H1 (cell line): ENCODE measurements around the gene ARID4A. TPM values are rescaled to one million over a fixed set of nuclear protein-coding genes. Genes with fewer than 3 reads are reported as not detected.

ENCODE experiments used
- CTCF ChIA-PET: fragments of 300-600 bp; sonication (Branson Sonifier 250); formaldehyde crosslinking; loops from one replicate; lab custom pipeline; 2021; ENCODE audit not compliant: partially characterized antibody; lab: Charles Lee
- POLR2A ChIA-PET: fragments of 300-600 bp; sonication (Branson Sonifier 250); formaldehyde crosslinking; loops from one replicate; lab custom pipeline; 2021; ENCODE audit warnings: inconsistent platforms; ENCODE audit not compliant: partially characterized antibody; lab: Charles Lee
- DNase-seq, 2 experiments: peaks; one replicate each; pipeline versions ENCODE4 v3.0.0 to v3.0.0-alpha.2; 2010 to 2022; ENCODE audit warnings: low spot score in 2 of 2, low read depth in 1 of 2, mixed read lengths in 1 of 2
- FAIRE-seq: peaks from 2 replicates; lab custom pipeline; 2011; peaks lifted over from hg19 to GRCh38; lab: Jason Lieb, UNC
- H2AFZ ChIP-seq: 2 replicates; pipeline ENCODE4 v1.8.1; 2012; ENCODE audit warnings: low read length, inconsistent platforms
- H2AK5ac ChIP-seq: 2 replicates; pipeline ENCODE4 v1.6.1; 2013; ENCODE audit warnings: low read depth, low read length
- H2BK120ac ChIP-seq: replicated peaks from 2 replicates; pipeline ENCODE3; 2013; ENCODE audit warnings: low read depth, low read length, inconsistent platforms
- H2BK12ac ChIP-seq: 2 replicates; pipeline ENCODE4 v1.6.1; 2013; ENCODE audit warnings: low read depth, low read length
- H2BK15ac ChIP-seq: 2 replicates; pipeline ENCODE4 v1.6.1; 2013; ENCODE audit warnings: low read length
- H2BK20ac ChIP-seq: 2 replicates; pipeline ENCODE4 v1.6.1; 2013; ENCODE audit warnings: low read length
- H2BK5ac ChIP-seq: 2 replicates; pipeline ENCODE4 v1.6.1; 2013; ENCODE audit warnings: low read depth, low read length
- H3K14ac ChIP-seq: 2 replicates; pipeline ENCODE4 v1.6.1; 2013; ENCODE audit warnings: inconsistent platforms; ENCODE audit not compliant: insufficient read length
- H3K18ac ChIP-seq: 2 replicates; pipeline ENCODE4 v1.6.1; 2013; ENCODE audit warnings: low read length; ENCODE audit errors: extremely low read depth
- H3K23ac ChIP-seq: 2 replicates; pipeline ENCODE4 v1.6.1; 2013; ENCODE audit warnings: inconsistent platforms; ENCODE audit not compliant: insufficient read length
- H3K23me2 ChIP-seq: 2 replicates; pipeline ENCODE4 v1.6.1; 2013; ENCODE audit warnings: low read depth, low read length
- H3K27ac ChIP-seq: 2 replicates; pipeline ENCODE4 v1.6.1; 2011; ENCODE audit warnings: low read depth, low read length, inconsistent platforms
- H3K27me3 ChIP-seq, 4 experiments: replicated peaks in 1 of 4; 1 replicate in 1 of 4; 2 replicates in 3 of 4; pipeline versions ENCODE4 v1.6.1 to v1.8.1; 2011 to 2013; ENCODE audit warnings: low read length in 3 of 4, mild to moderate bottlenecking in 3 of 4, inconsistent platforms in 2 of 4, mixed read lengths in 2 of 4, moderate library complexity in 1 of 4; ENCODE audit not compliant: control insufficient read depth in 3 of 4, insufficient read depth in 3 of 4; ENCODE audit errors: extremely low read depth in 1 of 4
- H3K36me3 ChIP-seq, 4 experiments: 2 replicates each; pipeline versions ENCODE4 v1.6.1 to v1.8.1; 2011 to 2013; ENCODE audit warnings: mild to moderate bottlenecking in 4 of 4, low read length in 3 of 4, moderate library complexity in 2 of 4, control low read depth in 1 of 4, inconsistent platforms in 1 of 4; ENCODE audit not compliant: insufficient read depth in 4 of 4, control insufficient read depth in 2 of 4
- H3K4ac ChIP-seq: replicated peaks from 2 replicates; pipeline ENCODE3; 2013; ENCODE audit warnings: low read length, low read depth, mixed read lengths, inconsistent platforms; ENCODE audit not compliant: insufficient read length
- H3K4me1 ChIP-seq, 4 experiments: replicated peaks in 1 of 4; 1 replicate in 1 of 4; 2 replicates in 3 of 4; pipeline versions ENCODE4 v1.6.1 to v1.8.1; 2011 to 2013; ENCODE audit warnings: low read length in 3 of 4, inconsistent platforms in 2 of 4, mixed read lengths in 1 of 4; ENCODE audit not compliant: insufficient read depth in 4 of 4, control insufficient read depth in 3 of 4
- H3K4me2 ChIP-seq, 2 experiments: 2 replicates each; pipeline versions ENCODE4 v1.6.1 to v1.8.1; 2011 to 2013; ENCODE audit warnings: low read depth in 2 of 2, low read length in 2 of 2, control low read depth in 1 of 2, inconsistent platforms in 1 of 2, mild to moderate bottlenecking in 1 of 2; ENCODE audit not compliant: insufficient read depth in 1 of 2
- H3K4me3 ChIP-seq, 4 experiments: fragments of 200-600, 300-600 bp in 1 of 4; sonication (generic), shearing (Covaris generic), sonication (Bioruptor Twin) in 1 of 4; 2 replicates each; pipeline versions ENCODE4 v1.5.1 to v1.8.1; 2011 to 2016; ENCODE audit warnings: low read length in 4 of 4, low read depth in 3 of 4, control low read depth in 2 of 4, inconsistent platforms in 2 of 4, mild to moderate bottlenecking in 2 of 4, mixed read lengths in 1 of 4, moderate library complexity in 1 of 4; ENCODE audit not compliant: insufficient read depth in 2 of 4; ENCODE audit errors: extremely low read depth in 1 of 4
- H3K56ac ChIP-seq: replicated peaks from 2 replicates; pipeline ENCODE3; 2013; ENCODE audit warnings: low read depth, mild to moderate bottlenecking, mixed read lengths, low read length, inconsistent platforms; ENCODE audit not compliant: insufficient read length
- H3K79me1 ChIP-seq: 2 replicates; pipeline ENCODE4 v1.6.1; 2013; ENCODE audit warnings: low read depth, low read length, control low read depth
- H3K79me2 ChIP-seq, 2 experiments: 2 replicates each; pipeline versions ENCODE4 v1.6.1 to v1.8.1; 2012 to 2013; ENCODE audit warnings: low read length in 2 of 2, mild to moderate bottlenecking in 2 of 2, inconsistent platforms in 1 of 2; ENCODE audit not compliant: insufficient read depth in 2 of 2, control insufficient read depth in 1 of 2
- H3K9ac ChIP-seq, 4 experiments: replicated peaks in 1 of 4; 1 replicate in 1 of 4; 2 replicates in 3 of 4; pipeline versions ENCODE4 v1.6.1 to v1.8.1; 2011 to 2013; ENCODE audit warnings: low read depth in 3 of 4, low read length in 3 of 4, control low read depth in 2 of 4, mild to moderate bottlenecking in 2 of 4, moderate library complexity in 2 of 4, inconsistent platforms in 1 of 4; ENCODE audit errors: extremely low read depth in 1 of 4
- H3K9me3 ChIP-seq, 2 experiments: 2 replicates each; pipeline versions ENCODE4 v1.6.1 to v1.8.1; 2012 to 2013; ENCODE audit warnings: mild to moderate bottlenecking in 2 of 2, moderate library complexity in 2 of 2, control low read depth in 1 of 2, inconsistent platforms in 1 of 2, low read depth in 1 of 2, low read length in 1 of 2, mixed read lengths in 1 of 2; ENCODE audit not compliant: insufficient read depth in 2 of 2
- H4K20me1 ChIP-seq, 2 experiments: replicated peaks in 1 of 2; 2 replicates each; pipeline versions ENCODE3 to v1.8.1; 2011 to 2013; ENCODE audit warnings: inconsistent platforms in 2 of 2, low read length in 2 of 2, mild to moderate bottlenecking in 1 of 2; ENCODE audit not compliant: insufficient read depth in 2 of 2, control insufficient read depth in 1 of 2
- H4K5ac ChIP-seq: 2 replicates; pipeline ENCODE4 v1.6.1; 2013; ENCODE audit warnings: low read length, low read depth, mixed read lengths, inconsistent platforms; ENCODE audit not compliant: insufficient read length
- H4K8ac ChIP-seq: 2 replicates; pipeline ENCODE4 v1.8.0; 2013; ENCODE audit warnings: mild to moderate bottlenecking, moderate library complexity, low read length, inconsistent platforms; ENCODE audit not compliant: insufficient read depth; ENCODE audit errors: extremely low read depth
- H4K91ac ChIP-seq: replicated peaks from 2 replicates; pipeline ENCODE3; 2013; ENCODE audit warnings: low read length, mixed read lengths, inconsistent platforms; ENCODE audit not compliant: insufficient read length
- CEBPB ChIP-seq: IDR thresholded peaks from 2 replicates; pipeline ENCODE4 v1.6.1; 2012; ENCODE audit warnings: low read depth, low read length
- CREB1 ChIP-seq: IDR thresholded peaks from 2 replicates; pipeline ENCODE4 v1.6.1; 2012; ENCODE audit warnings: inconsistent platforms
- EP300 ChIP-seq, 2 experiments: IDR thresholded peaks; 1 replicate in 1 of 2; 2 replicates in 1 of 2; pipeline ENCODE4 v1.6.1; 2011 to 2012; ENCODE audit warnings: low read depth in 2 of 2, low read length in 2 of 2, mild to moderate bottlenecking in 2 of 2, borderline replicate concordance in 1 of 2, inconsistent platforms in 1 of 2, moderate library complexity in 1 of 2
- KDM4A ChIP-seq: IDR thresholded peaks from one replicate; pipeline ENCODE4 v1.7.1; 2012; ENCODE audit warnings: low read depth, mild to moderate bottlenecking, moderate library complexity, low read length, inconsistent platforms; ENCODE audit not compliant: severe bottlenecking
- WGBS, 2 experiments: shearing (Covaris generic) in 1 of 2; methylation state at CpG; one replicate each; pipeline versions ENCODE4 v1.1.6 to v1.1.7; 2013 to 2015; ENCODE audit warnings: low lambda C conversion rate in 2 of 2, mixed read lengths in 2 of 2, inconsistent platforms in 1 of 2, low coverage in 1 of 2, missing lambda C conversion rate in 1 of 2; ENCODE audit not compliant: insufficient replicate concordance in 2 of 2, insufficient coverage in 1 of 2, insufficient read length in 1 of 2; ENCODE audit errors: extremely low coverage in 1 of 2, missing lambda C conversion rate in 1 of 2; 5-methylcytosine and 5-hydroxymethylcytosine counted together
- polyA plus RNA-seq, 7 experiments: library from polyadenylated mRNA; depleted of rRNA in 3 of 7; stranded (reverse) in 5 of 7; unstranded in 2 of 7; fragments of >200 nt in 5 of 7; fragments of 200-250 nt in 2 of 7; gene quantifications; 1 replicate in 5 of 7; 2 replicates in 1 of 7; 4 replicates in 1 of 7; pipeline versions ENCODE4 v1.2.1 to v1.2.3, GENCODE V29; 2011 to 2013; ENCODE audit warnings: missing spikeins in 2 of 7, mixed read lengths in 2 of 7
- total RNA-seq: library from RNA; stranded (reverse); fragmentation: NEBNext Ultra II Directional; extraction: Animal tissue kit (Norgen Biotek cat#: 25700); gene quantifications from 2 replicates; pipeline ENCODE4 v1.2.1, GENCODE V29; 2021

ARID4A gene
- total and polyA plus RNA-seq, 2 of the 8 experiments (the other 6 are each of a cell fraction or from before 2014, with no cell fraction given) = 2.1 to 14.6 TPM

DNA sequence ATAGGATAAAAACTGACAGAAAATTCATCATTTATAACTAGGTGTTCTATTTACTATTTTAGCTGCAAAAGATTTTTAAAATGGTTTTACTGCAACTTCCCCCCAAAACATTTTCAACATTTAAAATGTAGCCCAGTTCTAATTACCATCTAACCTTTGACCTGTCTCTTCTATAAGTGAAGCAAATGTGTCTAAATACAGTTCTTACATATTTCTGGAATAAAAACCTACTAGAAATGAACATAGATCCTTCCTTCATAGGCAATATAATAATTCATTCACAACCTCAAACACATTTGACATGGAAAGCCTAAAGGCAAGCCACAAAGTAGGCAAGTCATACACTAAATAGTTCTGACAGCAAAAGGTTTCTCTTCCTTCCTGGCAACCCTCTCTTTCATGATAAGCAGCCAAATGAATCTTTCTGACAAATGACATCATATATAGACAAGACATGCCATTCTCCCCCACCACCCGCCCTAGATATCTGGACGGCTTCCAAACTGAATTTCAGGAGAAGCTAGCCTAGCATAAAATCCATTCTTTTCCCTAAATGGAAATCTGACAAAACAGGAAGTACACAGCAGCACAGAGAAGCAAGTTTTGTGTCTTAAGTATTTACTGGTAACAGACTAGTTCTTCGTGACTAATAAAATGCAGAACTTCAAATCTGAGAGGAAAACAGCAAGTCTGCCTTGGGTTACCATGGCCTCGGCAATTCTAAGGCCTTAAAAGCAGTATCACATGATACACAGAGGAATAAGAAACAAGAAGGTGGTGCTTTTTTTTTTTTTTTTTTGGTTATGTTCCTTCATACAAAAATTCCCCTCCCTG is 17.2 kb upstream of the ARID4A start:
- FAIRE-seq (no peak), DNase-seq (no peak)
- H3K56ac ChIP-seq = no peak overlapping the region
- WGBS, 2 experiments = 94% methylated on average over 4 of the region's 4 CpGs; no CpG with 5 or more reads in 1 of the 2 experiments
- H3K9me3 ChIP-seq = no peaks in the 10 kb centered on the region
- no peak overlapping the region for H2BK20ac ChIP-seq
- no peak overlapping the region for H3K4ac ChIP-seq
- no peak overlapping the region for H3K9ac ChIP-seq
- H2AFZ ChIP-seq = no peak overlapping the region
- H3K27ac ChIP-seq = no peak overlapping the region
- no peak for TF ChIP-seq CREB1
- no peak for TF ChIP-seq EP300 (IDR thresholded peaks at IDR 0.05; ENCODE audit: borderline replicate concordance in 1 of 2, low read depth in 2 of 2, low read length in 2 of 2)
- no peak for TF ChIP-seq CEBPB
- TF ChIP-seq KDM4A = no peak
- no peaks in the 10 kb centered on the region for H3K4me1 ChIP-seq
- H3K23me2 ChIP-seq = no peaks in the 10 kb centered on the region
- no peaks in the 10 kb centered on the region for H3K27me3 ChIP-seq
- H2BK5ac ChIP-seq = no peak overlapping the region
- H3K36me3 ChIP-seq = peaks cover 2 to 50% (median 13%) of the 10 kb centered on the region in 4 experiments; a peak in 3 of 8 replicates
- no peak overlapping the region for H4K5ac ChIP-seq
- peaks cover 0 to 77% of the 10 kb centered on the region in 2 experiments; a peak in 2 of 4 replicates for H3K79me2 ChIP-seq
- no peak overlapping the region for H3K14ac ChIP-seq
- H2BK15ac ChIP-seq = no peak overlapping the region
- no peak overlapping the region for H3K23ac ChIP-seq
- H3K79me1 ChIP-seq = no peaks in the 10 kb centered on the region
- CTCF ChIA-PET = interaction anchor here (0.6 kb wide), 1 partner anchor 81 kb away, joined by 6 read pairs; no protein-coding TSS in a partner anchor
- no peak overlapping the region for H2AK5ac ChIP-seq
- no peak overlapping the region for H2BK12ac ChIP-seq
- no peak overlapping the region for H3K4me2 ChIP-seq
- POLR2A ChIA-PET = interaction anchor here (1.2 to 1.9 kb wide), 2 partner anchors 17 kb away, joined by 5 read pairs; partner anchors contain the start of gene ARID4A
- no peak overlapping the region for H3K4me3 ChIP-seq
- H2BK120ac ChIP-seq = no peak overlapping the region
- H3K18ac ChIP-seq = no peak overlapping the region
- no peak overlapping the region for H4K91ac ChIP-seq
- H4K20me1 ChIP-seq = peaks cover 3 to 4% of the 10 kb centered on the region in 2 experiments
- no peak overlapping the region for H4K8ac ChIP-seq
